Stimulated activated CD4-positive, alpha-beta T cell treated with anti-CD3 and anti-CD28 coated beads, Interleukin-12 subunit alpha, Interleukin-12 subunit beta, amount 100 ng/mL, for 48 hours (primary cell): ENCODE data around the gene TDG.

ENCODE experiments used
- DNase-seq, 3 donors: peaks; one replicate each; pipeline ENCODE4 v3.0.0-alpha.2; 2020; ENCODE audit warnings: low read depth in 2 of 3, low spot score in 1 of 3

TDG gene

GRCh38 chr12:103958621-103959020 lies 7.1 kb upstream of the TDG start:
- DNase-seq: no peak

GRCh38 chr12:103960616-103961227 lies 5.0 kb upstream of the TDG start:
- DNase-seq: no peak

GRCh38 chr12:103962493-103962892 lies 3.2 kb upstream of the TDG start:
- no peak for DNase-seq

- no peak for DNase-seq
Measured at GRCh38 chr12:103964805-103965204, 867 bp upstream of the TDG start.

GRCh38 chr12:103965255-103965589 lies 450 bp upstream of the TDG start:
- no peak for DNase-seq

GRCh38 chr12:103966736-103967135 lies 1.1 kb downstream of the TDG start:
- DNase-seq: no peak

- DNase-seq: no peak
Measured at GRCh38 chr12:103969391-103969790, 3.7 kb downstream of the TDG start.

GRCh38 chr12:103973909-103974308 lies 8.2 kb downstream of the TDG start:
- DNase-seq: no peak

GRCh38 chr12:103975368-103975767 lies 9.7 kb downstream of the TDG start:
- DNase-seq: no peak

GRCh38 chr12:103978384-103978982 lies 12.8 kb downstream of the TDG start:
- DNase-seq: no peak

- DNase-seq: no peak
Measured at GRCh38 chr12:103986829-103987228, 21.2 kb downstream of the TDG start.

GRCh38 chr12:103994235-103994634 lies 28.6 kb downstream of the TDG start:
- DNase-seq: no peak

- DNase-seq: no peak
Measured at GRCh38 chr12:103996595-103996994, 30.9 kb downstream of the TDG start.

- DNase-seq: no peak
Measured at GRCh38 chr12:103997286-103997900, 31.7 kb downstream of the TDG start.

- no peak for DNase-seq
Measured at GRCh38 chr12:103998976-103999375, 33.3 kb downstream of the TDG start.

- no peak for DNase-seq
Measured at GRCh38 chr12:104000807-104001434, 35.2 kb downstream of the TDG start.

- no peak for DNase-seq
Measured at GRCh38 chr12:104002686-104003085, 37.0 kb downstream of the TDG start.

GRCh38 chr12:104003596-104003995 lies 37.9 kb downstream of the TDG start:
- DNase-seq: no peak

- no peak for DNase-seq
Measured at GRCh38 chr12:104006929-104007328, 41.3 kb downstream of the TDG start.

GRCh38 chr12:104010121-104010520 lies 44.4 kb downstream of the TDG start:
- no peak for DNase-seq

- no peak for DNase-seq
Measured at GRCh38 chr12:104010606-104011169, 45.0 kb downstream of the TDG start.

GRCh38 chr12:104011253-104011652 lies 45.6 kb downstream of the TDG start:
- DNase-seq: no peak
